ENCODE results near the gene B4GALT2. TPM values are rescaled to one million over a fixed set of nuclear protein-coding genes. Genes with fewer than 3 reads are reported as not detected.

B4GALT2 gene
- total RNA-seq, 1 donor from 2014 or later, result 84.0 TPM

DNA sequence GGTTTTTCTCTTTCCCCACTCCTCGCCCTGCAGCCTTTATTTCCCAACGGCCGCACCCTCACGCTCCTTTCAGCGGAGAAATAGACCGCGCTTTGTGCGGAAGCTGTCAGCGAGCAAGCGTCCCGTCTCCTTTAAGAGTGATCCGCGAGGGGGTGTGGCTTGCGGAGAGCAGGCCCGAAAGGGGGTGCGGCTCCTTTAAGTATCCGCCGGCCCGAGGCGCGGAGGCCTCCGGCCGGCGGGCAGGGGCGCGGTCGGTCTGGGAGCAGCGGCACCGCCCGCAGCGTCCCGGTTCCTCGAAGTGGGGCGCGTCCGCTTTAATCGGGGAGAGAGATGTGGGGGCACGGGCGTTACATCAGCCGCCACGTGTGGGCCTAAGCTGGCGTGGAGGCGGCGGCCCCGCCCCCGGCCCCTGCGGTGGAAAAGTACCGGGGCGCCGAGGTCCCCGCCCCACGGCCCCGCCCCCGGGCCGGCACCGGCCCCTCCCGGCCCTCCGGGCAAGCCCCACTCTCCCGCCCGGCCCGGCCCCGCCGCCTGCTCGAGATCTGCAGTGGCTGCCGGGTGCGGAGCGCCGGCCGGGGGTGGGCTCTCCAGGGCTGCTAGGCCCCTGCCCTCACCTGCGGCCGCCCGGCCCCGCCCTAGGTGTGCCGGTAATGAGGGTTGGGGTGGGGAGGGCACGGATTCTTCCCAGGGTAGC is 51.0 kb downstream of the B4GALT2 start:
- no peak for FAIRE-seq
- peak; percentile 76 for DNase-seq (ENCODE audit: low read depth)

DNA sequence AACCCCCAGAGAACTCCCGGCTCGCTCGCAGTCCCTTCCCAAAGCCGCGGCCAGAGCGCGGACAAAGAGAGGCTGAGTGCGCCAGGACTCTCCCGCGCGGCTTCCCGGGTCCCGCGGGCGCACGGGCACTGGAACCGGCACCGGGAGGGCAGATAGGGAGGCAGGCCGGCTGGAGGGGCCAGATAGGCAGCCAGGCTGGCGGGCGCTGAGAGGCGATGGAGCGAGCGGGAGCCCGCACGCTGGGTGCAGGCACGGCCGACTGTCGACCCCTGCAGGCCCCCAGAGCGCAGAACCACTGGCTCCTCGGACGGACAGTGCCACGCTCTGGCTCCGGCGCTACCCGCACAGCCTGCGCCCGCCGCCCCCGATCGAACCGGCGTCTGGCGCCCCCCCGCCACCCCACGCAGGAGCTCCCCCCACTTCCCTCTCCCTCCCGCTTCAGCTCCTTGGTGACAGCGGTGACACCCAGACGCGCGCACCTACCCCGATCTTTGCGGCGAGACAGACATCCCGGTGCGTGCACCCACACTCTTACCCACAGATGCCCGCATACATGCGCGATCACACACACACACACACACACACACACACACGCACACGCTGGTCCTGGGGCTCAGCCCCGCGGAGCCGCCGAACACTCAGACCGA is 51.7 kb downstream of the B4GALT2 start:
- TF ChIP-seq CTCF (IDR thresholded peaks at IDR 0.05; ENCODE audit: insufficient read depth, low read length, severe bottlenecking), result peak; percentile 16
- Histone ChIP-seq H3K36me3 (ENCODE audit: control insufficient read depth, insufficient read depth, low read length) (peaks cover 1% of the 10 kb centered on the region), H3K4me3 (ENCODE audit: low read depth, low read length) (peak overlapping the region; percentile 88), H3K27me3 (ENCODE audit: control insufficient read depth, insufficient read depth, low read length) (no peaks in the 10 kb centered on the region)
- DNase-seq (ENCODE audit: low read depth) (no peak), FAIRE-seq (no peak)

More for the DNA sequence above, 51.0 kb downstream of the B4GALT2 start:
- Histone ChIP-seq H3K27me3 (ENCODE audit: control insufficient read depth, insufficient read depth, low read length) (no peaks in the 10 kb centered on the region), H3K36me3 (ENCODE audit: control insufficient read depth, insufficient read depth, low read length) (peaks cover 1% of the 10 kb centered on the region), H3K4me3 (ENCODE audit: low read depth, low read length) (peak overlapping the region; percentile 88)
- TF ChIP-seq CTCF (IDR thresholded peaks at IDR 0.05; ENCODE audit: insufficient read depth, low read length, severe bottlenecking), result no peak

GRCh38 chr1:44031252-44032169 is 52.5 kb downstream of the B4GALT2 start, which contains the start of gene SLC6A9:
SLC6A9 (minus strand) TSS chr1:44031462; CDS start chr1:44024277, 7,185 bp downstream.
- Histone ChIP-seq H3K36me3 (ENCODE audit: control insufficient read depth, insufficient read depth, low read length) (no peaks in the 10 kb centered on the region), H3K4me3 (ENCODE audit: low read depth, low read length) (peak within 1 kb of the TSS; percentile 88), H3K27me3 (ENCODE audit: control insufficient read depth, insufficient read depth, low read length) (no peaks in the 10 kb centered on the region)
- no peak for TF ChIP-seq CTCF (IDR thresholded peaks at IDR 0.05; ENCODE audit: insufficient read depth, low read length, severe bottlenecking)
- DNase-seq (ENCODE audit: low read depth) (peak; percentile 29), FAIRE-seq (peak; percentile 28)

DNA sequence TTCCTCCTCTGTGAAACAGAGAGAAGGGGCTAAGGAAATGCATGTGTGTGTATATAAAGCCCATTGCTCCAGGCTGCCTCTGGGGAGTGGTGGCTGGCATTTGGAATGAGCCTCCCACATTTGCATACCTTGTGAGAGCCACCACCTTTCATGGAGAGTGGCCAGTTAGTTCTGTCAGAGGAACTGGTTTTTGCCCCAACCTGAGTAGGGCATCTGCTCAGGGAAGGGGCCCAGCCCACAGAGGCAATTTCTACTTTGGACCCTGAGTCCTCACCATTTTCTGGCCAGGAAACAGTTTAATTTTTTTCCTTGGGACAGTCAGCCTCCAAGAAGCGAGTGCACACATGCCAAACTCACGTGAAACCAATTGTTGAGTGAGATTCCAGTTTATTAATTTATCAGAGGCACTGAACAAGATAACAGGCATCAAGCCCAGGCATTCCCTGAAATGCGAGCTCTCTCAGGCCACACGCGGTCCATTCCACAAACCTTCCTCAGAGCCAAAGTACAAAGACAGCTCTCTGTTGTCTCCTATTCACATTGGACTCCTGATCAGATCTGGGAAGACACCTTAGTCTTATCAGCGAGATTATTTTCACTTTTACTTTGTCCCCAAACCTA is 53.3 kb downstream of the B4GALT2 start:
- FAIRE-seq (no peak), DNase-seq (ENCODE audit: low read depth) (no peak)
- Histone ChIP-seq H3K4me3 (ENCODE audit: low read depth, low read length) (no peak overlapping the region), H3K27me3 (ENCODE audit: control insufficient read depth, insufficient read depth, low read length) (no peaks in the 10 kb centered on the region), H3K36me3 (ENCODE audit: control insufficient read depth, insufficient read depth, low read length) (no peaks in the 10 kb centered on the region)
- no peak for TF ChIP-seq CTCF (IDR thresholded peaks at IDR 0.05; ENCODE audit: insufficient read depth, low read length, severe bottlenecking)

GRCh38 chr1:44033041-44033575 is 54.1 kb downstream of the B4GALT2 start:
- no peaks in the 10 kb centered on the region for H3K36me3 ChIP-seq (ENCODE audit: control insufficient read depth, insufficient read depth, low read length)
- FAIRE-seq, result no peak
- DNase-seq (ENCODE audit: low read depth), result no peak
- no peaks in the 10 kb centered on the region for H3K27me3 ChIP-seq (ENCODE audit: control insufficient read depth, insufficient read depth, low read length)
- TF ChIP-seq CTCF (IDR thresholded peaks at IDR 0.05; ENCODE audit: insufficient read depth, low read length, severe bottlenecking), result no peak
- H3K4me3 ChIP-seq (ENCODE audit: low read depth, low read length), result no peak overlapping the region
